HepG2 (cell line): ENCODE data around the gene AGAP1. TPM values are rescaled to one million over a fixed set of nuclear protein-coding genes. Genes with fewer than 3 reads are reported as not detected.

Experiments used
- ATAC-seq: fragments of 200-7000 bp; cut with Tn5 transposase; 3 replicates; pipeline ENCODE4 v1.9.1; 2020; ENCODE audit warnings: mild to moderate bottlenecking, moderate library complexity
- BruUV-seq: library from RNA; stranded (reverse); fragments of 400-500 nt; replicated peaks from 2 replicates; lab custom pipeline; 2021; lab: Mats Ljungman, UMichigan
- CTCF ChIA-PET: fragments of 300-600 bp; formaldehyde crosslinking; extraction: SDS; loops from one replicate; lab custom pipeline; 2021; ENCODE audit warnings: low total read pairs, inconsistent platforms, low intra/inter-chr PET ratio; lab: Yijun Ruan, JAX
- POLR2A ChIA-PET: fragments of 350-600 bp; sonication (Branson Sonifier 250); formaldehyde crosslinking; loops from one replicate; lab custom pipeline; 2020; ENCODE audit warnings: antibody characterized with exemption, inconsistent platforms; lab: Yijun Ruan, JAX
- DNase-seq: peaks from one replicate; pipeline ENCODE4 v3.0.0-alpha.2; 2015; ENCODE audit warnings: low spot score
- FAIRE-seq: peaks from 3 replicates; lab custom pipeline; 2011; peaks lifted over from hg19 to GRCh38; lab: Jason Lieb, UNC
- H2AFZ ChIP-seq: one replicate; pipeline ENCODE4 v1.6.1; 2011; ENCODE audit warnings: low read length, inconsistent platforms
- H3K27ac ChIP-seq: fragments of 300-600 bp; 3 replicates; pipeline ENCODE4 v1.8.0; 2011; ENCODE audit warnings: mixed run types, mild to moderate bottlenecking, mixed read lengths, low read length, inconsistent platforms; ENCODE audit not compliant: insufficient read depth; ENCODE audit errors: extremely low read length
- H3K27me3 ChIP-seq, 2 experiments: fragments of 200-600 bp in 1 of 2; 2 replicates in 1 of 2; 3 replicates in 1 of 2; pipeline versions ENCODE4 v1.6.0 to v1.8.0; 2011; ENCODE audit warnings: low read length in 2 of 2, mild to moderate bottlenecking in 2 of 2, moderate library complexity in 2 of 2, inconsistent platforms in 1 of 2; ENCODE audit not compliant: insufficient read depth in 2 of 2, control insufficient read depth in 1 of 2
- H3K36me3 ChIP-seq, 2 experiments: fragments of 200-600 bp in 1 of 2; replicated peaks in 1 of 2; 2 replicates in 1 of 2; 3 replicates in 1 of 2; pipeline versions ENCODE4 v1.5.1 to v1.8.0; 2011; ENCODE audit warnings: low read length in 2 of 2, inconsistent platforms in 1 of 2; ENCODE audit not compliant: insufficient read depth in 2 of 2, control insufficient read depth in 1 of 2
- H3K4me1 ChIP-seq: 2 replicates; pipeline ENCODE4 v1.5.1; 2012; ENCODE audit warnings: low read length, inconsistent platforms; ENCODE audit not compliant: insufficient read depth
- H3K4me2 ChIP-seq: 2 replicates; pipeline ENCODE4 v1.6.0; 2011; ENCODE audit warnings: low read depth, low read length, inconsistent platforms
- H3K4me3 ChIP-seq, 3 experiments: fragments of 200-600 bp in 1 of 3; sonication (generic), shearing (Covaris generic) in 1 of 3; replicated peaks in 1 of 3; 2 replicates each; pipeline ENCODE4 v1.5.1; 2011 to 2016; ENCODE audit warnings: low read length in 3 of 3, inconsistent platforms in 2 of 3, low read depth in 2 of 3, mild to moderate bottlenecking in 2 of 3, control low read depth in 1 of 3, mixed read lengths in 1 of 3; ENCODE audit not compliant: insufficient read depth in 1 of 3
- H3K79me2 ChIP-seq: one replicate; pipeline ENCODE4 v1.6.1; 2011; ENCODE audit warnings: low read length, inconsistent platforms; ENCODE audit not compliant: insufficient read depth
- H3K9ac ChIP-seq: 2 replicates; pipeline ENCODE4 v1.6.0; 2011; ENCODE audit warnings: mild to moderate bottlenecking, low read depth, low read length, inconsistent platforms; ENCODE audit not compliant: insufficient read depth
- H3K9me3 ChIP-seq: 2 replicates; pipeline ENCODE4 v1.5.1; 2012; ENCODE audit warnings: mild to moderate bottlenecking, low read length
- H4K20me1 ChIP-seq: 2 replicates; pipeline ENCODE4 v1.6.0; 2011; ENCODE audit warnings: inconsistent platforms, mild to moderate bottlenecking, low read length, moderate library complexity; ENCODE audit not compliant: insufficient read depth
- CENPX ChIP-seq: sonication (generic); formaldehyde crosslinking; IDR thresholded peaks from 2 replicates; pipeline ENCODE4 v1.9.0; 2021; ENCODE audit warnings: mild to moderate bottlenecking, missing genetic modification reagents, moderate library complexity
- CHD2 ChIP-seq: IDR thresholded peaks from 2 replicates; pipeline ENCODE4 v1.6.1; 2011; ENCODE audit warnings: low read depth, low read length, improper control_type of control experiment
- ETV5 ChIP-seq: IDR thresholded peaks from 2 replicates; pipeline ENCODE4 v1.6.1; 2018; ENCODE audit warnings: missing biosample characterization, missing genetic modification reagents, inconsistent platforms, borderline replicate concordance
- IRF2 ChIP-seq: IDR thresholded peaks from 2 replicates; pipeline ENCODE4 v1.6.1; 2018; ENCODE audit warnings: missing genetic modification reagents, missing compliant biosample characterization
- NRL ChIP-seq: sonication (generic); formaldehyde crosslinking; IDR thresholded peaks from 2 replicates; pipeline ENCODE4 v1.5.0; 2020; ENCODE audit warnings: missing genetic modification reagents, mild to moderate bottlenecking, moderate library complexity, borderline replicate concordance
- REPIN1 ChIP-seq: sonication (generic); formaldehyde crosslinking; IDR thresholded peaks from 2 replicates; pipeline ENCODE4 v1.8.0; 2022; ENCODE audit warnings: missing genetic modification reagents, low read depth, mild to moderate bottlenecking, borderline replicate concordance
- REXO4 ChIP-seq: sonication (generic); formaldehyde crosslinking; IDR thresholded peaks from 2 replicates; pipeline ENCODE4 v1.8.0; 2022; ENCODE audit warnings: missing genetic modification reagents, mild to moderate bottlenecking, borderline replicate concordance
- SALL2 ChIP-seq: sonication (generic); formaldehyde crosslinking; IDR thresholded peaks from 2 replicates; pipeline ENCODE4 v1.8.1; 2023; ENCODE audit warnings: mild to moderate bottlenecking, missing genetic modification reagents, inconsistent platforms
- TEAD3 ChIP-seq: optimal IDR thresholded peaks from 2 replicates; pipeline ENCODE3; 2016; ENCODE audit warnings: borderline replicate concordance
- ZFP90 ChIP-seq: sonication (generic); formaldehyde crosslinking; IDR thresholded peaks from 2 replicates; pipeline ENCODE4 v1.8.0; 2022; ENCODE audit warnings: missing genetic modification reagents, mild to moderate bottlenecking, inconsistent platforms, borderline replicate concordance
- ZNF121 ChIP-seq: sonication (generic); formaldehyde crosslinking; IDR thresholded peaks from 2 replicates; pipeline ENCODE4 v1.5.0; 2020; ENCODE audit warnings: mild to moderate bottlenecking, missing genetic modification reagents
- ZNF230 ChIP-seq: sonication (generic); formaldehyde crosslinking; IDR thresholded peaks from 2 replicates; pipeline ENCODE4 v1.4.0; 2020; ENCODE audit warnings: mild to moderate bottlenecking, missing genetic modification reagents
- ZNF264 ChIP-seq: sonication (generic); formaldehyde crosslinking; IDR thresholded peaks from 2 replicates; pipeline ENCODE4 v1.4.0; 2020; ENCODE audit warnings: missing genetic modification reagents
- ZNF720 ChIP-seq: sonication (generic); formaldehyde crosslinking; IDR thresholded peaks from 2 replicates; pipeline ENCODE4 v1.4.0; 2020; ENCODE audit warnings: missing genetic modification reagents
- ZNF749 ChIP-seq: sonication (generic); formaldehyde crosslinking; IDR thresholded peaks from 2 replicates; pipeline ENCODE4 v1.8.0; 2022; ENCODE audit warnings: mild to moderate bottlenecking, missing genetic modification reagents, moderate library complexity, borderline replicate concordance
- WGBS: methylation state at CpG from one replicate; pipeline ENCODE4 v1.1.6; 2017; ENCODE audit warnings: low lambda C conversion rate; 5-methylcytosine and 5-hydroxymethylcytosine counted together
- in situ Hi-C: cut with HindIII; loops from 2 replicates; pipeline ENCODE4 v1.10.0; 2017; ENCODE audit warnings: low pct_unique_long_range_greater_than_20kb; ENCODE audit not compliant: extremely low pct_ligation_motif_present
- intact Hi-C: fragments of 100-400 bp; cut with micrococcal nuclease; formaldehyde crosslinking; loops from one replicate; pipeline ENCODE4 v1.10.0; 2022; ENCODE audit not compliant: unreplicated experiment
- polyA plus RNA-seq, 8 experiments: library from polyadenylated mRNA; depleted of rRNA in 3 of 8; stranded (reverse) in 7 of 8; unstranded in 1 of 8; fragments of >200 nt; fragmentation: Illumina TruSeq in 4 of 8; extraction: Trizol in 4 of 8; gene quantifications; 2 replicates each; pipeline versions ENCODE4 v1.2.1 to v1.2.3, GENCODE V29; 2011 to 2016; ENCODE audit warnings: low read depth in 4 of 8, missing spikeins in 1 of 8, mixed read lengths in 1 of 8; ENCODE audit not compliant: insufficient read depth in 1 of 8
- total RNA-seq, 5 experiments: library from RNA; depleted of rRNA; stranded (reverse); fragments of >200 nt; fragmentation: Illumina TruSeq; extraction: Trizol; gene quantifications; 2 replicates each; pipeline ENCODE4 v1.2.3, GENCODE V29; 2016; ENCODE audit warnings: low read depth in 1 of 5
- TF ChIP-seq, protein P1 (sequence below): sonication (generic); formaldehyde crosslinking; IDR thresholded peaks from 2 replicates; pipeline ENCODE4 v1.5.0; 2020; ENCODE audit warnings: missing genetic modification reagents, mild to moderate bottlenecking, borderline replicate concordance
- TF ChIP-seq, protein P2 (sequence below): sonication (generic); formaldehyde crosslinking; conservative IDR thresholded peaks from 2 replicates; pipeline ENCODE4 v1.4.0; 2020; ENCODE audit warnings: missing genetic modification reagents
- TF ChIP-seq, protein P3 (sequence below): sonication (generic); formaldehyde crosslinking; IDR thresholded peaks from 2 replicates; pipeline ENCODE4 v1.4.0; 2020; ENCODE audit warnings: mild to moderate bottlenecking, missing genetic modification reagents

The AGAP1 gene
- total and polyA plus RNA-seq, 2 of the 13 experiments (the other 11 are each of a cell fraction or from before 2014, with no cell fraction given), result 21.2 to 32.7 TPM

DNA sequence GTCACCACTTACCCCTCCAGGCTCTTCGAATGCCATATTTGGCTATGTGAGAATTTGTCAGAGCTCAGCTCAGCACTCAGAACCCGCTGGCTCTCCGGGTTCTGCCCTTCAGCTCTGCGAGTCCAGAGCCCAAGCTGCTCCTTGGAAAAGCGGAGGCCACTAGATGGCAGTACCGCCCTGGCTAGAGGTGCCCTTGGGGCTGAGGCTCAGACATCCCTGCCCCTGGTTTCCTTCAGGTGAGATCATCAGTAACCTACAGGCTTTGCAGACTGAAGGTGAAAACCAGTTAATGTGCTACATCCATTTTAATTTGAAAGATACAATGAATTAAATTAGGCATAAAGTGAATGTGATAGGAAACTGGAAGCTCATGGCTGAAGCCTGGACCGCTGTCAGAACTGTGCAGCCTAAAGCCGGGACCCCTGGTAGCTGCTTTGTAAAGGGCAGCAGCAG, 285.6 kb downstream of the AGAP1 start:
- 47% methylated on average over 8 of the region's 8 CpGs for WGBS
- TF ChIP-seq ETV5 (CRISPR knock-in tag) (no peak), ZNF749 (CRISPR knock-in tag) (no peak), ZNF720 (CRISPR knock-in tag) (no peak), ZNF264 (CRISPR knock-in tag) (peak; percentile 49; the same call in 1 of the 2 replicates), TEAD3 (CRISPR knock-in tag) (peak; percentile 54), REPIN1 (CRISPR knock-in tag) (peak; percentile 65; the same call in 1 of the 2 replicates), SALL2 (peak; percentile 74; the same call in 1 of the 2 replicates), REXO4 (no peak), IRF2 (CRISPR knock-in tag) (peak; percentile 46; the same call in 1 of the 2 replicates), CENPX (CRISPR knock-in tag) (no peak), ZNF230 (peak; percentile 67; the same call in 1 of the 2 replicates), ZNF121 (no peak), CHD2 (no peak), ZFP90 (CRISPR knock-in tag) (0 out of 2 replicates have a peak, but pooled peaks have one; percentile 53), NRL (CRISPR knock-in tag) (no peak)
- TF ChIP-seq, protein P1, sequence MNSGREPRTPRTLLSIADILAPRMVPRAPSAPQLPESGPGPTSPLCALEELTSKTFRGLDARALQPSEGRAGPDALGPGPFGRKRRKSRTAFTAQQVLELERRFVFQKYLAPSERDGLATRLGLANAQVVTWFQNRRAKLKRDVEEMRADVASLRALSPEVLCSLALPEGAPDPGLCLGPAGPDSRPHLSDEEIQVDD (CRISPR knock-in tag), result no peak
- TF ChIP-seq, protein P2, sequence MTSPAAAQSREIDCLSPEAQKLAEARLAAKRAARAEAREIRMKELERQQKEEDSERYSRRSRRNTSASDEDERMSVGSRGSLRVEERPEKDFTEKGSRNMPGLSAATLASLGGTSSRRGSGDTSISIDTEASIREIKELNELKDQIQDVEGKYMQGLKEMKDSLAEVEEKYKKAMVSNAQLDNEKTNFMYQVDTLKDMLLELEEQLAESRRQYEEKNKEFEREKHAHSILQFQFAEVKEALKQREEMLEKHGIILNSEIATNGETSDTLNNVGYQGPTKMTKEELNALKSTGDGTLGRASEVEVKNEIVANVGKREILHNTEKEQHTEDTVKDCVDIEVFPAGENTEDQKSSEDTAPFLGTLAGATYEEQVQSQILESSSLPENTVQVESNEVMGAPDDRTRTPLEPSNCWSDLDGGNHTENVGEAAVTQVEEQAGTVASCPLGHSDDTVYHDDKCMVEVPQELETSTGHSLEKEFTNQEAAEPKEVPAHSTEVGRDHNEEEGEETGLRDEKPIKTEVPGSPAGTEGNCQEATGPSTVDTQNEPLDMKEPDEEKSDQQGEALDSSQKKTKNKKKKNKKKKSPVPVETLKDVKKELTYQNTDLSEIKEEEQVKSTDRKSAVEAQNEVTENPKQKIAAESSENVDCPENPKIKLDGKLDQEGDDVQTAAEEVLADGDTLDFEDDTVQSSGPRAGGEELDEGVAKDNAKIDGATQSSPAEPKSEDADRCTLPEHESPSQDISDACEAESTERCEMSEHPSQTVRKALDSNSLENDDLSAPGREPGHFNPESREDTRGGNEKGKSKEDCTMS (CRISPR knock-in tag), result no peak
- TF ChIP-seq, protein P3, sequence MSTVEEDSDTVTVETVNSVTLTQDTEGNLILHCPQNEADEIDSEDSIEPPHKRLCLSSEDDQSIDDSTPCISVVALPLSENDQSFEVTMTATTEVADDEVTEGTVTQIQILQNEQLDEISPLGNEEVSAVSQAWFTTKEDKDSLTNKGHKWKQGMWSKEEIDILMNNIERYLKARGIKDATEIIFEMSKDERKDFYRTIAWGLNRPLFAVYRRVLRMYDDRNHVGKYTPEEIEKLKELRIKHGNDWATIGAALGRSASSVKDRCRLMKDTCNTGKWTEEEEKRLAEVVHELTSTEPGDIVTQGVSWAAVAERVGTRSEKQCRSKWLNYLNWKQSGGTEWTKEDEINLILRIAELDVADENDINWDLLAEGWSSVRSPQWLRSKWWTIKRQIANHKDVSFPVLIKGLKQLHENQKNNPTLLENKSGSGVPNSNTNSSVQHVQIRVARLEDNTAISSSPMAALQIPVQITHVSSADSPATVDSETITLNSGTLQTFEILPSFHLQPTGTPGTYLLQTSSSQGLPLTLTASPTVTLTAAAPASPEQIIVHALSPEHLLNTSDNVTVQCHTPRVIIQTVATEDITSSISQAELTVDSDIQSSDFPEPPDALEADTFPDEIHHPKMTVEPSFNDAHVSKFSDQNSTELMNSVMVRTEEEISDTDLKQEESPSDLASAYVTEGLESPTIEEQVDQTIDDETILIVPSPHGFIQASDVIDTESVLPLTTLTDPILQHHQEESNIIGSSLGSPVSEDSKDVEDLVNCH (CRISPR knock-in tag), result no peak

More for the DNA sequence above, 285.6 kb downstream of the AGAP1 start:
- ATAC-seq (peak; percentile 97), DNase-seq (peak; percentile 68), FAIRE-seq (peak; percentile 68)
- in situ Hi-C loops, result loop anchor here (5.0 kb wide), 1 partner anchor 398 kb away; no protein-coding TSS in a partner anchor
- no peaks in the 10 kb centered on the region for H3K79me2 ChIP-seq
- intact Hi-C loops, result loop anchor here (1.0 kb wide), 2 partner anchors 13 to 402 kb away; no protein-coding TSS in a partner anchor
- H3K4me1 ChIP-seq, result no peaks in the 10 kb centered on the region
- ChIA-PET POLR2A (no interaction called here), CTCF (interaction anchor here (2.2 to 4.3 kb wide), 2 partner anchors 398 to 402 kb away, joined by 15 to 39 read pairs; no protein-coding TSS in a partner anchor)
- H3K9ac ChIP-seq, result no peak overlapping the region
- no peak overlapping the region for H3K4me3 ChIP-seq
- no peak overlapping the region for H2AFZ ChIP-seq
- peaks cover 2 to 11% of the 10 kb centered on the region in 2 experiments; a peak in 4 of 5 replicates for H3K36me3 ChIP-seq
- no peaks in the 10 kb centered on the region for H3K9me3 ChIP-seq
- no peak overlapping the region for H3K4me2 ChIP-seq
- BruUV-seq, result no TSS peak
- H3K27ac ChIP-seq, result no peak overlapping the region
- 0 out of 2 replicates have a peak, but pooled peaks cover 4% of the 10 kb centered on the region for H4K20me1 ChIP-seq
- H3K27me3 ChIP-seq, result no peaks in the 10 kb centered on the region
